H9 (cell line): ENCODE measurements around the gene SNX32. TPM values are rescaled to one million over a fixed set of nuclear protein-coding genes. Genes with fewer than 3 reads are reported as not detected.

ENCODE experiments used
- DNase-seq: peaks from one replicate; pipeline ENCODE4 v3.0.0-alpha.2; 2017
- H2AFZ ChIP-seq: one replicate; pipeline ENCODE4 v1.6.1; 2013; ENCODE audit warnings: mild to moderate bottlenecking, low read length, control low read depth, moderate library complexity
- H2AK5ac ChIP-seq: 2 replicates; pipeline ENCODE4 v1.6.1; 2013; ENCODE audit warnings: low read length, control low read depth, mixed read lengths; ENCODE audit not compliant: insufficient read length
- H2BK120ac ChIP-seq: one replicate; pipeline ENCODE4 v1.6.1; 2013; ENCODE audit warnings: low read depth, mild to moderate bottlenecking, low read length, control low read depth, inconsistent platforms; ENCODE audit not compliant: poor library complexity, severe bottlenecking
- H2BK12ac ChIP-seq: 2 replicates; pipeline ENCODE4 v1.6.1; 2013; ENCODE audit warnings: low read length, control low read depth, mixed read lengths, low read depth; ENCODE audit not compliant: insufficient read length
- H2BK15ac ChIP-seq: 2 replicates; pipeline ENCODE4 v1.6.1; 2013; ENCODE audit warnings: low read depth, low read length, control low read depth
- H2BK20ac ChIP-seq: one replicate; pipeline ENCODE4 v1.6.1; 2013; ENCODE audit warnings: low read depth, mild to moderate bottlenecking, low read length, control low read depth, inconsistent platforms; ENCODE audit not compliant: poor library complexity, severe bottlenecking
- H2BK5ac ChIP-seq: 2 replicates; pipeline ENCODE4 v1.6.1; 2013; ENCODE audit warnings: low read length, control low read depth, mixed read lengths; ENCODE audit not compliant: insufficient read length
- H3K14ac ChIP-seq: 2 replicates; pipeline ENCODE4 v1.6.1; 2013; ENCODE audit warnings: low read length, control low read depth; ENCODE audit not compliant: insufficient read depth
- H3K18ac ChIP-seq: 2 replicates; pipeline ENCODE4 v1.6.1; 2013; ENCODE audit warnings: low read depth, mild to moderate bottlenecking, mixed read lengths, low read length, control low read depth; ENCODE audit not compliant: insufficient read length
- H3K23ac ChIP-seq: 2 replicates; pipeline ENCODE4 v1.6.1; 2013; ENCODE audit warnings: low read length, control low read depth, mixed read lengths, low read depth; ENCODE audit not compliant: insufficient read length
- H3K23me2 ChIP-seq: 2 replicates; pipeline ENCODE4 v1.6.1; 2013; ENCODE audit warnings: low read depth, mild to moderate bottlenecking, mixed read lengths, low read length, control low read depth; ENCODE audit not compliant: insufficient read length, poor library complexity, severe bottlenecking
- H3K27ac ChIP-seq: 2 replicates; pipeline ENCODE4 v1.5.1; 2013; ENCODE audit warnings: low read length, control low read depth, mixed read lengths, low read depth; ENCODE audit not compliant: insufficient read length
- H3K27me3 ChIP-seq: 2 replicates; pipeline ENCODE4 v1.6.1; 2013; ENCODE audit warnings: low read length, control low read depth, inconsistent platforms; ENCODE audit not compliant: insufficient read depth
- H3K4ac ChIP-seq: 2 replicates; pipeline ENCODE4 v1.6.1; 2013; ENCODE audit warnings: low read depth, mild to moderate bottlenecking, control low read depth, inconsistent platforms, low read length, moderate library complexity
- H3K4me1 ChIP-seq: 2 replicates; pipeline ENCODE4 v1.6.1; 2013; ENCODE audit warnings: low read length, control low read depth, inconsistent platforms; ENCODE audit not compliant: insufficient read depth
- H3K4me2 ChIP-seq: 2 replicates; pipeline ENCODE4 v1.6.1; 2013; ENCODE audit warnings: low read length, control low read depth, mixed read lengths; ENCODE audit not compliant: insufficient read length, insufficient read depth
- H3K56ac ChIP-seq: 2 replicates; pipeline ENCODE4 v1.6.1; 2013; ENCODE audit warnings: low read depth, mild to moderate bottlenecking, mixed read lengths, low read length, control low read depth; ENCODE audit not compliant: insufficient read length
- H3K79me1 ChIP-seq: 2 replicates; pipeline ENCODE4 v1.6.1; 2013; ENCODE audit warnings: low read depth, mild to moderate bottlenecking, moderate library complexity, low read length, control low read depth, inconsistent platforms; ENCODE audit not compliant: insufficient read depth, poor library complexity, severe bottlenecking
- H3K79me2 ChIP-seq: 2 replicates; pipeline ENCODE4 v1.6.1; 2013; ENCODE audit warnings: low read length, control low read depth, inconsistent platforms; ENCODE audit not compliant: insufficient read depth
- H3K9ac ChIP-seq: 2 replicates; pipeline ENCODE4 v1.6.1; 2013; ENCODE audit warnings: low read length, control low read depth, mixed read lengths; ENCODE audit not compliant: insufficient read length; ENCODE audit errors: extremely low read depth
- H3K9me3 ChIP-seq: one replicate; pipeline ENCODE4 v1.6.1; 2013; ENCODE audit warnings: low read depth, low read length, inconsistent platforms; ENCODE audit not compliant: control insufficient read depth
- H3T11ph ChIP-seq: one replicate; pipeline ENCODE4 v1.6.1; 2013; ENCODE audit warnings: mild to moderate bottlenecking, low read length, control low read depth, inconsistent platforms
- H4K20me1 ChIP-seq: one replicate; pipeline ENCODE4 v1.6.1; 2013; ENCODE audit not compliant: control insufficient read depth, insufficient read length, insufficient read depth
- H4K5ac ChIP-seq: 2 replicates; pipeline ENCODE4 v1.6.1; 2013; ENCODE audit warnings: low read depth, mild to moderate bottlenecking, mixed read lengths, low read length, control low read depth; ENCODE audit not compliant: insufficient read length
- H4K8ac ChIP-seq: replicated peaks from 2 replicates; pipeline ENCODE4 v1.6.1; 2013; ENCODE audit warnings: low read length, control low read depth, mixed read lengths, low read depth; ENCODE audit not compliant: insufficient read length
- H4K91ac ChIP-seq: 2 replicates; pipeline ENCODE4 v1.6.1; 2013; ENCODE audit warnings: low read depth, mild to moderate bottlenecking, moderate library complexity, mixed read lengths, low read length, control low read depth; ENCODE audit not compliant: insufficient read length
- H3K27ac Mint-ChIP-seq, 3 experiments: 2 replicates in 2 of 3; 3 replicates in 1 of 3; pipeline ENCODE4 v1.8.0; 2020 to 2021; ENCODE audit warnings: mixed read lengths in 3 of 3, mild to moderate bottlenecking in 1 of 3, moderate library complexity in 1 of 3
- H3K27me3 Mint-ChIP-seq: 2 replicates; pipeline ENCODE4 v1.8.0; 2021; ENCODE audit warnings: low read depth, mild to moderate bottlenecking, moderate library complexity, mixed read lengths
- H3K36me3 Mint-ChIP-seq, 3 experiments: 2 replicates in 2 of 3; 3 replicates in 1 of 3; pipeline ENCODE4 v1.8.0; 2020 to 2021; ENCODE audit warnings: low read depth in 3 of 3, mixed read lengths in 3 of 3; ENCODE audit not compliant: insufficient read depth in 1 of 3
- H3K4me1 Mint-ChIP-seq, 2 experiments: 2 replicates each; pipeline ENCODE4 v1.8.0; 2020; ENCODE audit warnings: mixed read lengths in 2 of 2
- H3K4me3 Mint-ChIP-seq, 2 experiments: 2 replicates in 1 of 2; 3 replicates in 1 of 2; pipeline ENCODE4 v1.8.0; 2020 to 2021; ENCODE audit warnings: mild to moderate bottlenecking in 2 of 2, mixed read lengths in 2 of 2, moderate library complexity in 1 of 2
- H3K9me3 Mint-ChIP-seq, 2 experiments: 2 replicates in 1 of 2; 3 replicates in 1 of 2; pipeline ENCODE4 v1.8.0; 2020; ENCODE audit warnings: mild to moderate bottlenecking in 2 of 2, mixed read lengths in 2 of 2, moderate library complexity in 1 of 2
- CTCF ChIP-seq: fragments of 200-600 bp; sonication (generic); conservative IDR thresholded peaks from 3 replicates; pipeline ENCODE4 v1.8.0; 2021; ENCODE audit warnings: antibody characterized with exemption, mild to moderate bottlenecking
- WGBS: extraction: QIAGEN DNeasy Blood & Tissue Kit; methylation state at CpG from one replicate; pipeline ENCODE4 v1.1.7; 2013; ENCODE audit warnings: missing lambda C conversion rate, low lambda C conversion rate, mixed read lengths; ENCODE audit not compliant: insufficient read length; ENCODE audit errors: extremely low coverage; 5-methylcytosine and 5-hydroxymethylcytosine counted together
- total RNA-seq: library from RNA; stranded (reverse); gene quantifications from 2 replicates; pipeline ENCODE4 v1.2.1, GENCODE V29; 2021

The SNX32 gene
- total RNA-seq, 1 experiment from 2014 or later: 1.2 TPM

- Histone ChIP-seq H3K79me1 (no peaks in the 10 kb centered on the region), H2BK120ac (no peak overlapping the region), H2AFZ (no peak overlapping the region), H2AK5ac (no peak overlapping the region), H3K79me2 (no peaks in the 10 kb centered on the region), H3K27ac (no peak overlapping the region), H3K4me1 (peaks cover 3% of the 10 kb centered on the region; the same call in 1 of the 2 replicates), H3K14ac (no peak overlapping the region), H3K9me3 (no peaks in the 10 kb centered on the region), H3K4me2 (no peak overlapping the region), H4K20me1 (no peaks in the 10 kb centered on the region), H4K91ac (no peak overlapping the region), H3K56ac (no peak overlapping the region), H4K8ac (no peak overlapping the region), H3K23ac (no peak overlapping the region), H4K5ac (no peak overlapping the region), H3K23me2 (no peaks in the 10 kb centered on the region), H3K9ac (no peak overlapping the region), H2BK12ac (no peak overlapping the region), H2BK15ac (no peak overlapping the region), H3K4ac (no peak overlapping the region), H2BK20ac (no peak overlapping the region), H3T11ph (no peak overlapping the region), H3K27me3 (no peaks in the 10 kb centered on the region), H3K18ac (no peak overlapping the region), H2BK5ac (no peak overlapping the region)
- Mint-ChIP-seq H3K36me3 (peaks cover 0 to 6% (median 0%) of the 10 kb centered on the region in 3 experiments; a peak in 1 of 7 replicates), H3K9me3 (no peaks in the 10 kb centered on the region; a peak in 1 of 5 replicates), H3K27me3 (peaks cover 11% of the 10 kb centered on the region), H3K27ac (peak overlapping the region in 1 of 3 experiments; percentile 89; a peak in 1 of 7 replicates), H3K4me1 (peaks cover 40 to 49% of the 10 kb centered on the region in 2 experiments), H3K4me3 (no peak overlapping the region)
- no peak for TF ChIP-seq CTCF
- no CpG with 5 or more reads among the region's 29 CpGs for WGBS
- DNase-seq: no peak
Measured at GRCh38 chr11:65793625-65794400, 40.0 kb upstream of the SNX32 start.
